ENCODE results near the gene CDH23.

DNA sequence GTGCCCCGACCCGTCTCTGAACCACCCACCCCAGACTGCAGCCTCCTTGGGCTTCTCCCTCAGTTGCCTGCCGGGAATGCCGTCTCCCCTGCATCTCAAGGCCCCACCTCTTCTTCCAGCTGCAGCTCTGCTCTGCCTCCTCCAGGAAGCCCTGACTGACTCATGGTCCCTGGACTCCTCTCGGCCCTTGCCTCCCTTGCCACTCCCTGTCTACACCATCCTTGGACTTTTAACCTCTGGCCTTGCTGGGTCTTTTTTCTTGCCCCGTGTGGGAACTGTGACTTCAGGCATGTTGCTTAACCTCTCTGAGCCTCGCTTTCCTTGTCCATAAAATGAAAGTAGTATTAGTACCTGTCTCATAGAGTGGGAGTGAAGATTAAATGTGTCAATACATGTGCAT lies 266.6 kb downstream of the CDH23 start:
- TF ChIP-seq EZH2phosphoT487 (IDR thresholded peaks at IDR 0.05; ENCODE audit: borderline replicate concordance, low read length), result no peak
- TF ChIP-seq, protein P1, sequence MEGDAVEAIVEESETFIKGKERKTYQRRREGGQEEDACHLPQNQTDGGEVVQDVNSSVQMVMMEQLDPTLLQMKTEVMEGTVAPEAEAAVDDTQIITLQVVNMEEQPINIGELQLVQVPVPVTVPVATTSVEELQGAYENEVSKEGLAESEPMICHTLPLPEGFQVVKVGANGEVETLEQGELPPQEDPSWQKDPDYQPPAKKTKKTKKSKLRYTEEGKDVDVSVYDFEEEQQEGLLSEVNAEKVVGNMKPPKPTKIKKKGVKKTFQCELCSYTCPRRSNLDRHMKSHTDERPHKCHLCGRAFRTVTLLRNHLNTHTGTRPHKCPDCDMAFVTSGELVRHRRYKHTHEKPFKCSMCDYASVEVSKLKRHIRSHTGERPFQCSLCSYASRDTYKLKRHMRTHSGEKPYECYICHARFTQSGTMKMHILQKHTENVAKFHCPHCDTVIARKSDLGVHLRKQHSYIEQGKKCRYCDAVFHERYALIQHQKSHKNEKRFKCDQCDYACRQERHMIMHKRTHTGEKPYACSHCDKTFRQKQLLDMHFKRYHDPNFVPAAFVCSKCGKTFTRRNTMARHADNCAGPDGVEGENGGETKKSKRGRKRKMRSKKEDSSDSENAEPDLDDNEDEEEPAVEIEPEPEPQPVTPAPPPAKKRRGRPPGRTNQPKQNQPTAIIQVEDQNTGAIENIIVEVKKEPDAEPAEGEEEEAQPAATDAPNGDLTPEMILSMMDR (conservative IDR thresholded peaks at IDR 0.05; ENCODE audit: low read depth, low read length), result no peak
